Measurements from ENCODE around the gene RGS19.

Gene RGS19

GRCh38 chr20:64076061-64076997 is 3.0 kb downstream of the RGS19 start:
- no peak for DNase-seq

- DNase-seq = no peak
Observed at GRCh38 chr20:64075556-64075955, 3.8 kb downstream of the RGS19 start.

GRCh38 chr20:64074963-64075362 is 4.4 kb downstream of the RGS19 start:
- DNase-seq = no peak

- DNase-seq = no peak
Observed at GRCh38 chr20:64074184-64074789, 5.0 kb downstream of the RGS19 start.

GRCh38 chr20:64073476-64074183 is 5.7 kb downstream of the RGS19 start:
- DNase-seq = no peak

- DNase-seq = no peak
Observed at GRCh38 chr20:64072498-64073063, 6.7 kb downstream of the RGS19 start.

GRCh38 chr20:64071341-64072332 is 7.7 kb downstream of the RGS19 start:
- DNase-seq = no peak

GRCh38 chr20:64070244-64070993 is 8.9 kb downstream of the RGS19 start:
- DNase-seq = no peak

GRCh38 chr20:64069614-64070243 is 9.6 kb downstream of the RGS19 start:
- peak; percentile 18 for DNase-seq

GRCh38 chr20:64069209-64069613 is 10.1 kb downstream of the RGS19 start:
- DNase-seq = no peak

- DNase-seq = no peak
Observed at GRCh38 chr20:64068386-64069208, 10.7 kb downstream of the RGS19 start.

GRCh38 chr20:64067733-64068307 is 11.5 kb downstream of the RGS19 start:
- DNase-seq = no peak

GRCh38 chr20:64067005-64067632 is 12.2 kb downstream of the RGS19 start:
- no peak for DNase-seq

- DNase-seq = peak; percentile 48
Observed at GRCh38 chr20:64065974-64066343, 13.4 kb downstream of the RGS19 start.

GRCh38 chr20:64065062-64065973 is 14.0 kb downstream of the RGS19 start:
- no peak for DNase-seq

GRCh38 chr20:64064145-64064698 is 15.1 kb downstream of the RGS19 start:
- no peak for DNase-seq

- peak; percentile 29 for DNase-seq
Observed at GRCh38 chr20:64063389-64064144, 15.8 kb downstream of the RGS19 start.

Data from stimulated activated naive CD4-positive, alpha-beta T cell treated with Interleukin-2 at 50 U/mL for 16 hours (primary cell).